GM21423 (cell line): ENCODE data around the gene IPO5.
"Not testable (repeated sequence)": the region's sequence is repeated elsewhere in the genome, so short reads cannot be mapped to it uniquely, and the experiment has no call there.

ENCODE experiments used
- ATAC-seq: cut with Tn5 transposase; IDR thresholded peaks from one replicate; pipeline ENCODE4 v1.9.1; 2021; ENCODE audit warnings: mild to moderate bottlenecking, moderate library complexity; ENCODE audit not compliant: unreplicated experiment

The IPO5 gene

GRCh38 chr13:98007001-98007400, 53.5 kb downstream of the IPO5 start:
- no peak for ATAC-seq

- ATAC-seq: no peak
Observed at GRCh38 chr13:98013241-98013640, 59.8 kb downstream of the IPO5 start.

- no peak for ATAC-seq
Observed at GRCh38 chr13:98014766-98015165, 61.3 kb downstream of the IPO5 start.

GRCh38 chr13:98018293-98018692, 64.8 kb downstream of the IPO5 start:
- ATAC-seq: no peak

- no peak for ATAC-seq
Observed at GRCh38 chr13:98019186-98019585, 65.7 kb downstream of the IPO5 start.

GRCh38 chr13:98020271-98020670, 66.8 kb downstream of the IPO5 start:
- ATAC-seq: no peak

GRCh38 chr13:98022210-98022609, 68.7 kb downstream of the IPO5 start:
- ATAC-seq: no peak

- no peak for ATAC-seq
Observed at GRCh38 chr13:98025480-98026025, 72.1 kb downstream of the IPO5 start.

GRCh38 chr13:98026457-98026857, 73.0 kb downstream of the IPO5 start:
- ATAC-seq: no peak

GRCh38 chr13:98032168-98032567, 78.7 kb downstream of the IPO5 start:
- ATAC-seq: no peak

- no peak for ATAC-seq
Observed at GRCh38 chr13:98033277-98034247, 80.1 kb downstream of the IPO5 start.

GRCh38 chr13:98035373-98035772, 81.9 kb downstream of the IPO5 start:
- no peak for ATAC-seq

GRCh38 chr13:98036564-98037302, 83.3 kb downstream of the IPO5 start:
- ATAC-seq: not testable (repeated sequence)

- ATAC-seq: no peak
Observed at GRCh38 chr13:98039261-98039660, 85.8 kb downstream of the IPO5 start.

GRCh38 chr13:98039964-98040363, 86.5 kb downstream of the IPO5 start:
- ATAC-seq: no peak

- no peak for ATAC-seq
Observed at GRCh38 chr13:98041081-98041820, 87.8 kb downstream of the IPO5 start.

GRCh38 chr13:98044301-98044700, 90.8 kb downstream of the IPO5 start:
- no peak for ATAC-seq

GRCh38 chr13:98047785-98048184, 94.3 kb downstream of the IPO5 start:
- ATAC-seq: not testable (repeated sequence)

- ATAC-seq: no peak
Observed at GRCh38 chr13:98048265-98048664, 94.8 kb downstream of the IPO5 start.

GRCh38 chr13:98050041-98050466, 96.6 kb downstream of the IPO5 start:
- ATAC-seq: no peak

GRCh38 chr13:98052412-98052811, 98.9 kb downstream of the IPO5 start:
- ATAC-seq: no peak
